HUES6 (cell line): ENCODE data around the gene MBP.
"Not testable (repeated sequence)": the region's sequence is repeated elsewhere in the genome, so short reads cannot be mapped to it uniquely, and the experiment has no call there.

Experiments used
- H3K27ac ChIP-seq: 2 replicates; pipeline ENCODE4 v1.7.0; 2013; ENCODE audit warnings: low read depth, mild to moderate bottlenecking, low read length, inconsistent platforms
- H3K27me3 ChIP-seq: 2 replicates; pipeline ENCODE4 v1.6.1; 2013; ENCODE audit warnings: low read length; ENCODE audit not compliant: control insufficient read depth, insufficient read depth
- H3K36me3 ChIP-seq: 2 replicates; pipeline ENCODE4 v1.6.1; 2013; ENCODE audit warnings: low read length; ENCODE audit not compliant: control insufficient read depth, insufficient read depth
- H3K4me1 ChIP-seq: 2 replicates; pipeline ENCODE4 v1.6.1; 2013; ENCODE audit warnings: low read length; ENCODE audit not compliant: control insufficient read depth, insufficient read depth
- H3K4me3 ChIP-seq: 2 replicates; pipeline ENCODE4 v1.5.1; 2013; ENCODE audit warnings: low read depth, low read length
- H3K9ac ChIP-seq: one replicate; pipeline ENCODE4 v1.6.1; 2013; ENCODE audit warnings: mild to moderate bottlenecking, low read length
- H3K9me3 ChIP-seq: 2 replicates; pipeline ENCODE4 v1.6.1; 2013; ENCODE audit warnings: low read depth, low read length; ENCODE audit not compliant: control insufficient read depth, insufficient read depth

The MBP gene

DNA sequence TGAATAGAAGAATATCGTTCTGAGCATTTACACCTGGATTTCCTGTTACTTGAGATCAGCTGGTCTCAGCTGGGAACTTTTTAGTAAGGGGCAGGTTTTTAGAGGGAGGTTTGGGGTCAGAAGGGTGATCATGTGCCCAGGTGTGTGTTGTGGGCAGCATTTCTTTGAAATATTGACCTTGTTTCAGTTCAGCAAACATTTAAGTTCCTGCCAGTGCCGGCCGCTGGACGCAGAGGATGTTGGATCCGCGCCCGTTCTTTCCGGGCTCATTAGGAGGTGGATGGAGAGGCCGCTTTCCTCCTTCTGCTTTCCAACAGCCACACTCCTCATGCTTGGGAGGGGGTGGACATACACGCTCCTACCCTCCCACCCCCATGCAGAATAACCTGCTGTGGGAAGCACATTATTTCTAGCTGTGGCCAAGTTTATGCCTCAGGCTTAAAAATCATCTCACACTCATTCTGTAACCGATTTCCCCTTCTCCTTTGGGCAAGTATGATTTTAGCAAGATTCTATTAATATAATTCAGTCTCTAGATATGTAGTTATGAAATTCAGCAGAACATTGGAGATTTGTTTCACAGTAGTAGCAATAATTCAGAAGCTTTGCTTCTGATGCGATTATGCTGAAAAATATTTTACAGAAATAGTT lies 178.9 kb downstream of the MBP start:
- H3K27me3 ChIP-seq: no peaks in the 10 kb centered on the region

GRCh38 chr18:76953156-76953555 lies 179.4 kb downstream of the MBP start:
- H3K36me3 ChIP-seq: peaks cover 56% of the 10 kb centered on the region
- H3K27me3 ChIP-seq: no peaks in the 10 kb centered on the region
- H3K27ac ChIP-seq: no peak overlapping the region
- H3K4me1 ChIP-seq: no peaks in the 10 kb centered on the region
- H3K9me3 ChIP-seq: no peaks in the 10 kb centered on the region
- no peak overlapping the region for H3K4me3 ChIP-seq
- H3K9ac ChIP-seq: no peak overlapping the region

More for the DNA sequence above, 178.9 kb downstream of the MBP start:
- Histone ChIP-seq H3K27ac (no peak overlapping the region), H3K4me1 (no peaks in the 10 kb centered on the region), H3K9me3 (no peaks in the 10 kb centered on the region), H3K4me3 (no peak overlapping the region), H3K36me3 (peaks cover 51% of the 10 kb centered on the region), H3K9ac (no peak overlapping the region)

DNA sequence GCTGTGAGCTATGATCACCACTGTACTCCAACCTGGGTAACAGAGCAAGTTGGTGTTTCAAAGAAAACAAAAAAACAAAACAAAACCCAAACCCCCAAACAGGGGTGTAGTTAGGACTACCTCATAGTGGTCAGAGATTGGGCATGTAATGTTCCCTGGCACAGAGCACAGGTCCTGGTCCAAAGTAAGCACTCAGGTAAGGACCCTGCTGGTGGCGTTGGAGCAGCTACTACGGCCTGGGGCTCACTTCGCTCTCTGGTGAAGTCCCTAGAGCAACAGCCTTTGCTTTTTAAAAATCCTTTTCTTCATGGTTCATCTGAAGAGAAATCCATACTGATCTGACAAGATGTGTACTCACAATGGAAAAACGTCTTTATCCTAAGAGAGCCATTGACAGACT lies 179.8 kb downstream of the MBP start:
- H3K4me1 ChIP-seq: no peaks in the 10 kb centered on the region
- no peaks in the 10 kb centered on the region for H3K27me3 ChIP-seq
- H3K9ac ChIP-seq: no peak overlapping the region
- no peaks in the 10 kb centered on the region for H3K9me3 ChIP-seq
- H3K27ac ChIP-seq: no peak overlapping the region
- peaks cover 53% of the 10 kb centered on the region for H3K36me3 ChIP-seq
- H3K4me3 ChIP-seq: no peak overlapping the region

DNA sequence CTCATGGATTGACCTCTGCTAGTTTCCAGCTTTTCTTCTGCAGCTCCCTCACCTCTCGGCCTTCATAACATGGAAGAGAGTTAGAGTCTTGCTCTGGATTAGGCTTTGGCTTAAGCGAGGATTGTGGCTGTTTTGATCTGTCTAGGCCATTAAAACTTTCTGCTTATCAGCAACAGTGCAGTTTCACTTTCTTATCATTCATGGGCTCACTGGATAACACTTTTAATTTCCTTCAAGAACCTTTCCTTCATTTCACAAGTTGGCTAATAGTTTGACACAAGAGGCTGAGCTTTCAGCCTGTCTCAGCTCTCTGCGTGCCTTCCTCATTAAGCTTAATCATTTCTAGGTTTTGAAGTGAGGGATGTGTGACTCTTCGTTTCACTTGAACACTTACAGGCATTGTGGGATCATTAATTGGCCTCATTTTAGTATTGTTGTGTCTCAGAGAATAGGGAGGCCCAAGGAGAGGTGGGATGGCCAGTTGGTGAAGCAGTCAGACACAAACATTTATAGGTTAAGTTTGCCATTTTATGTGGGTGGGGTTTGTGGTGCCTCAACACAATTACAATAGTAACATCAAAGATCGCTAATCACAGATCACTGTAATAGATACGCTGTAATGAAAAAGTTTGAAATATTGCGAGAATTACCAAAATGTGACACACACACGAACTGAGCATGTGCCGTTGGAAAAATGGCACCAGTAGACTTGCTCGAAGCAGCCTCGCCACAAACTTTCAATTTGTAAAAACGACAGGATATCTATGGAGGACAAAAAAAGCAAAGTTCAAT lies 180.9 kb downstream of the MBP start:
- H3K27ac ChIP-seq: no peak overlapping the region
- no peak overlapping the region for H3K4me3 ChIP-seq
- H3K36me3 ChIP-seq: peaks cover 57% of the 10 kb centered on the region

DNA sequence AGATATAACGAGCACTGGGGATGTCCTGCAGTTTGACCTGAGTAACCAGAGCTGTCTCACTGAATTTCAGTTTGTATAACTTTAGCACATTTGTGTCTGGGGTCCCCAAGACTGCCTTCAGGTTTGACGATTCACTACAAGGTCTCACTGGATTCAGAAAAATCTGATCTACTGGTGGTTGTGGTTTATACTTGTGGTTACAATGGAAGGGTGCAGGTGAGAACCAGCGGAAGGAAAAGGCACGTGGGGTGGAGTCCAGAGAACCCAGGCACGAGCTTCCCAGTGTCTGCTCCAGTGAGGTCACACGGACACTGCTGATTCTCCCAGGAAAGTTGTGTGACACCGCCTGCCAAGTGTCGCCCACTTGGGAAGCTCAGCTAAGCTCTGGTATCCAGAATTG lies 184.2 kb downstream of the MBP start:
- H3K36me3 ChIP-seq: peaks cover 45% of the 10 kb centered on the region

More for the DNA sequence above, 180.9 kb downstream of the MBP start:
- Histone ChIP-seq H3K9me3 (no peaks in the 10 kb centered on the region), H3K9ac (no peak overlapping the region), H3K4me1 (no peaks in the 10 kb centered on the region), H3K27me3 (no peaks in the 10 kb centered on the region)

GRCh38 chr18:76944346-76944745 lies 188.2 kb downstream of the MBP start:
- not testable (repeated sequence) for H3K27me3 ChIP-seq, H3K9me3 ChIP-seq, H3K27ac ChIP-seq, H3K4me3 ChIP-seq, H3K4me1 ChIP-seq, H3K9ac ChIP-seq
- H3K36me3 ChIP-seq: peaks cover 32% of the 10 kb centered on the region

More for the DNA sequence above, 184.2 kb downstream of the MBP start:
- no peaks in the 10 kb centered on the region for H3K4me1 ChIP-seq
- H3K27ac ChIP-seq: no peak overlapping the region
- 0 out of 2 replicates have a peak, but pooled peaks cover 6% of the 10 kb centered on the region for H3K9me3 ChIP-seq
- no peak overlapping the region for H3K4me3 ChIP-seq
- no peak overlapping the region for H3K9ac ChIP-seq
- no peaks in the 10 kb centered on the region for H3K27me3 ChIP-seq

- Histone ChIP-seq H3K9ac (no peak overlapping the region), H3K36me3 (peaks cover 35% of the 10 kb centered on the region), H3K4me1 (no peaks in the 10 kb centered on the region), H3K4me3 (no peak overlapping the region), H3K27ac (no peak overlapping the region), H3K9me3 (0 out of 2 replicates have a peak, but pooled peaks cover 6% of the 10 kb centered on the region), H3K27me3 (no peaks in the 10 kb centered on the region)
Observed at GRCh38 chr18:76943542-76944339, 188.8 kb downstream of the MBP start.

- Histone ChIP-seq H3K4me3 (no peak overlapping the region), H3K4me1 (no peaks in the 10 kb centered on the region), H3K36me3 (peaks cover 36% of the 10 kb centered on the region), H3K9me3 (0 out of 2 replicates have a peak, but pooled peaks cover 6% of the 10 kb centered on the region), H3K27ac (no peak overlapping the region), H3K9ac (no peak overlapping the region), H3K27me3 (no peaks in the 10 kb centered on the region)
Observed at GRCh38 chr18:76941284-76941683, 191.3 kb downstream of the MBP start.

- H3K27ac ChIP-seq: no peak overlapping the region
- H3K9me3 ChIP-seq: no peaks in the 10 kb centered on the region
- no peak overlapping the region for H3K9ac ChIP-seq
- H3K4me3 ChIP-seq: no peak overlapping the region
- no peaks in the 10 kb centered on the region for H3K27me3 ChIP-seq
- H3K4me1 ChIP-seq: no peaks in the 10 kb centered on the region
- peaks cover 37% of the 10 kb centered on the region for H3K36me3 ChIP-seq
Observed at GRCh38 chr18:76938619-76939018, 194.0 kb downstream of the MBP start.

- Histone ChIP-seq H3K9me3 (no peaks in the 10 kb centered on the region), H3K4me1 (no peaks in the 10 kb centered on the region), H3K27ac (no peak overlapping the region), H3K36me3 (peaks cover 37% of the 10 kb centered on the region), H3K27me3 (no peaks in the 10 kb centered on the region), H3K4me3 (no peak overlapping the region), H3K9ac (no peak overlapping the region)
Observed at GRCh38 chr18:76937597-76937996, 195.0 kb downstream of the MBP start.

GRCh38 chr18:76936877-76937276 lies 195.7 kb downstream of the MBP start:
- H3K9me3 ChIP-seq: no peaks in the 10 kb centered on the region
- H3K36me3 ChIP-seq: peaks cover 43% of the 10 kb centered on the region
- no peak overlapping the region for H3K27ac ChIP-seq
- H3K9ac ChIP-seq: no peak overlapping the region
- no peaks in the 10 kb centered on the region for H3K4me1 ChIP-seq
- no peak overlapping the region for H3K4me3 ChIP-seq
- no peaks in the 10 kb centered on the region for H3K27me3 ChIP-seq
